Stimulated activated CD8-positive, alpha-beta memory T cell treated with anti-CD3 and anti-CD28 coated beads, Interleukin-7, amount 100 ng/mL, for 24 hours (primary cell): ENCODE data around the gene IQCM.

Experiments
- DNase-seq: peaks from one replicate; pipeline ENCODE4 v3.0.0-alpha.2; 2020; ENCODE audit warnings: low read depth

The IQCM gene, protein sequence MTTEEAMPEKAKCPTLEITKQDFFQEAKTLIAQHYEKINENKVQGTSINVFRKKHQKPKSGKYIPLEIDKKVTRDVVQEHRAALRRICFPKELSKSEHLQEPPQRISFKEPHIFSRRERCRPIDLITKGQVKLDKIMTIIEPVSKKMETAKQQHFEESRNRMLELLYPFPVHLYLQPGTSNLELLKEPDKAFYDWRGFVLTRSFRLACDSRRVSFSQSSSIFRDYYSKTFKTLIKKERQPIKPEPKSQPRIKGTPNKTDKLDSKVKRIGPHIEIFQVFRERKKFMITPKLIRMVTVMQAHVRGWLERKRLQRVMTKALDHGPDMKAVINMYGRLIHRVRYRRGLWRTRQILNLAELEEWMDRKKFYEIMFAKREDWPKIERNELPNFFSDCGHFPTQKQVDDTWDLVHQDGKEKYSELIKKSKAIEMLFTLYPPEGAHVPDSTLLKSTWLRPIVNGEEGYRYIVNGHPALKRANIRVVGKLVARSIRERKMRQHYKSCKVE

DNA sequence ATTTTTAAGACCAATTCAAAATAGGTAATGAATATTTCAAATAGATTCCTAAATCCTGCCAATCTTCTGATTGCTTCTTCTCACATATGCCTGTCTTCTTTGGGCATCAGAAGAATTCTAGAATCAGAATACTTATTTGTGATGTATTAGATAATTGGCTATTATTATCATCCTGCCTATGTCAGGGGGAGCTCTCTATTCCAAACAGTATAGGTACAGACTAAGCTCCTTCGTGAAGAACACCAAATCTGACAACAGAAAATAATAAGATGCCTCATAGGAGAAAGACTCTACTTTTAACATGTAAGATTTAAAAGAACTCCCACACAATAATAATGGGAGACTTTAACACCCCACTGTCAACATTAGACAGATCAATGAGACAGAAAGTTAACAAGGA lies at the start of gene IQCM:
Gene IQCM, minus strand, starts transcription at position 101 of the 400 bp plus-strand sequence. CDS start 73,152 bp downstream, outside the sequence.
- no peak for DNase-seq

DNA sequence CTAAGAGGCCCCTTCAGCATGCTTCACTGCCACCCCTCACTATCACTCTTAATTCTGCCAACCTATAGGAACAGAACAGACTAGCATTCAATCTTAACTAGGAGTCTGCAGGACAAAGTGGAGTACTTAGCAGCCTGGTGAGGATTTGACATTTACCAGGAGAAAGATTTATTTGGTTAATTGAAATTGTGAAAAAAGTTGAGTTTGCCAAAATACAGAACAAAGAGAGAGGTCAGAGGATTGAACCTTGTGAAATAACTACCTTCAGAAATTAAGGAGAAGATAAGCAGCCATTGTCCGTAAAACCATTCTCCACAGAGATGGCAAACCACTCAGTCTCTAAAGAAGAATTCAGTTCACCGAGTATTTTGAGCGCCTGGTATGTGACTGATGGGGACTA lies 41.8 kb upstream of the IQCM start:
- no peak for DNase-seq

DNA sequence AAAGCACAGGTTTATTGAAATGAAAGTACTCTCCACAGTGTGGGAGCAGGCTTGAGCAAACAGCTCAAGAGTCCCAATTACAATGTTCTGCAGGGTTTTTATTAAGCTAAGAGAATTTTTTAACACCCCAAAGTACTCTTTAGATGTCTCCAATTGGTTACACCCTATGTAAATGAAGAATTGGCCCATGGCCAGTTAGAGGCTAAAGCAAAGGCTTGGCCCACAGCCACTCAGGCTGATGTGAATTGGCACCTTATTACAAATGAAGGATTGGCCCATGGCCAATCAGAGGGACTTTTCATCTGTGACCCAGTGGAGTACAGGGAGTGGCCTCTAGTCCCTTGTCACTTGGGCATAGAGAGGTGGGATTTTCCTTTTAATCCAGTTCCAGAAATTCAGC lies 30.1 kb upstream of the IQCM start:
- no peak for DNase-seq

GRCh38 chr4:149841686-149842085 lies 26.0 kb upstream of the IQCM start:
- DNase-seq: no peak

DNA sequence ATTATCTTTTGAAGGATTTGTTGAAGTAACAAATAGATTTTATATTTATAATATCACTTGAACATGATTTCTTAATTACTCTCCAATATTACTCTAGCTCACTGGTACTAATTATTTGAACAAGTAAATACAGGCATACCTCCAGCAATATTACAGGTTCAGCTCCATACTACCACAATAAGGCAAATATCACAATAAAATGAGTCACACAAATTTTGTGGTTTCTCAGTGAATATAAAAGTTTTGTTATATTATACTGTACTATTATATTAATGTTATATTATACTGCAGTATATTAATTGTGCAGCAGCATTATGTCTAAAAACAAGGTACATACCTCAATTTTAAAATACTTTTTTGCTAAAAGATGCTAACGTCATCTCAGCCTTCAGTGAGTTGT lies 22.4 kb upstream of the IQCM start:
- DNase-seq: no peak

- no peak for DNase-seq
Observed at GRCh38 chr4:149836546-149836945, 20.9 kb upstream of the IQCM start.

DNA sequence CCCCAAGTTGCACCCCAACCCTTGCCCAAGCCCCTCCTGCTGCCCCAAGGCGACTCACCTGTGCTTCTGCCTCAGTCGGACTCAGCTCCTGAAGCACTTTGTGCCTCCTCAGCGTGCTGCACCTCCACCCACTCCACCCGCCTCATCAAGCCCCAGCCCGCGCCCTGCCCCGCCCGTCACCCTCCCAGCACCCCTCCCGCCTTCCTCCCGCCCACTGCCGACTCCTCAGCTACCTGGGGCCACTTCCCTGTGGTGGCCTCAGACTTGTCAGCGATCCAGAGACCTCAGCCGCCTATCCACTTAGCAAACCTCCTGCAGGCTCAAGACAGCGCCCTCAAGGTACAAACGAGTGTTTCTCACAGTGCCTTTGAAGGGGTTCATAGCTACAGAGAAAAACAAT lies 19.6 kb upstream of the IQCM start:
- DNase-seq: no peak

DNA sequence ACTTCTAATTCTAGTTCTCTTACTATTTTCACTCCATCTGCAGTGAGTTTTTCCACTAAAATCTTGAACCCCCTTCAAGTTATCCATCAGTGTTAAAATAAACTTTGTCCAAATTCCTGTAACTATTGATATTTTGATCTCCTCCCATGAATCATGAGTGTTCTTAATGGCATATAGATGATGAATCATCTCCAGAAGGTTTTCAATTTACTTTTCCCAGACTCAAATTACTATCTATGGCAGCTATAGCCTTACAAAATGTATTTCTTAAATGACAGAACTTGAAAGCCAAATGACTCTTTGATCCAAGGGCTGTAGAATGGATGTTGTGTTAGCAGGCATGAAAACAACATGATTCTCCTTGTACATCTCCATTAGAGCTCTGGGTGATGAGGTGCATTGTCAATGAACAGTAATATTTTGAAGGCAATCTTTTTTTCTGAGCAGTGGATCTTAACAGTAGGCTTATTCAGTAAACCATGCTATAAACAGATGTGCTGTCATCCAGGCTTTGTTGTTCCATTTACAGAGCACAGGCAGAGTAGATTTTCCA lies 16.1 kb upstream of the IQCM start:
- no peak for DNase-seq

DNA sequence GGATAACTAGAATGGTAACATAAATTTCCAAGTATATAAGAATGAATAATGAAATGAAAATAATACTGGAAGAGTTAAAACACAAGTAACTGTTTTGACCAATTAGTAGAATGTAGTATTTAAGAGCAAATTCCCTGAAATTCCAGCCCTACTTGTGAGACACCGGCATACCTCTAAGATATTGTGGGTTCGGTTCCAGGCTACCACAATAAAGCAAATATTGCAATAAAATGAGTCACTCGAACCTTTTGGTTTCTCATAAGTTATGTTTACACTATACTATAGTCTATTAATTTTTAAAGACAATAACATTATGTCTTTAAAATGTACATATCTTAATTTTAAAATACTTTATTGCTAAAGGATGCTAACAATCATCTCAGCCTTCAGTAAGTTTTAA lies 15.2 kb upstream of the IQCM start:
- DNase-seq: no peak

DNA sequence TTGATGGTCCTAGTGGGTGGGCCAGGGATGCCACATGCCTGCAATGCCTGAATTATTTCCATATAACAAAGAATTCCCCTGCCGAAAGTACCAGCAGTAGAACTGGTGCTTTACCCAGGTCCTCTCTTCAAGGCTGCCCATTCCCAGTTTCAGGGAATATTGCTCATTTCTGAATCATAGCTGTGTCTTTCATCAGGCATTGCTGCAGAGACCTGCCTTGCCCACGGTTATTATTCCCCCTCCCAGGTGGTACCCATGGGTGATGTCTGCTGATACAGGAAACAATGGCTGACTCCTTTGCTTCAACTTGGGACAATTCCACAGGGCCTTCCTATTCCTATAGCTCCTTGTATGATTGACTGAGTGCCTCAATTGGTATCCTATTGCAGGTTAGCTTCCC lies 9.7 kb upstream of the IQCM start:
- no peak for DNase-seq

GRCh38 chr4:149823769-149824221 lies 8.2 kb upstream of the IQCM start:
- no peak for DNase-seq

- DNase-seq: no peak
Observed at GRCh38 chr4:149801416-149801815, 14.2 kb downstream of the IQCM start.

GRCh38 chr4:149799546-149799945 lies 16.1 kb downstream of the IQCM start:
- no peak for DNase-seq

- DNase-seq: no peak
Observed at GRCh38 chr4:149796381-149796780, 19.3 kb downstream of the IQCM start.

DNA sequence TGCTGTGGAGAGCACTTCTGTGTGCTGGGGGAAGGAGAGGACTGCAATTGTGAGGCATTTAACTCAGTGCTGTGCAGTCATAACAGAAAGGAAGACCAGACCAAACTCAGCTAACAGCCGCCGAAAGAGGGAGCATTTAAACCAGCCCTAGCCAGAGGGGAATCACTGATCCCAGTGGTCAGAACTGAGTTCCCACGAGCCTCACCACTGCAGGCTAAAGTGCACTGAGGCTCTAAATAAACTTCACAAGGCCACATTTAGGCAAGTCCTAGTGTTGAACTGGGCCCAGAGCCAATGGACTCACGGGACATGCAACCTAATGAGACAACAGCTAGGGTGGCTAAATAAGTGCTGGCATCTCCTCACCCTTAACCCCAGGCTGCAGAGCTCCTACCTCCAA lies 20.4 kb downstream of the IQCM start:
- no peak for DNase-seq

DNA sequence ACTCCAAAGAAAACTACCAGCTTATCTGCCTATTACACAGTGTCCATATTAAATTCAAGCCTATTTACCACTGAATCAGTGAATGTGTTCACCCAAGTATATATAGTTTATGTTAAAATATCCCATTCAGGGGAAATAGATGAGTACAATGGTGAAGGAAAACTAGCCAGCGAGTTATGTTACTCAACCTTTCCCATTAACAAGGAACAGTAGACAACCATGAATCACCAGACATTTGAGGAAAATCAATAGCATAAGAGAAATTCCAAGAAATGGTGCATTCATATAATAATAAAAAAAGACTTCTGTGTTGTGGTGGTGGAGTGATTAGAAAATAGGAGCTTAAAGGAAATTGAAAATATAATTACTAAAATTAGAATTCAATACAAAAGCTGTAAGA lies 21.3 kb downstream of the IQCM start:
- no peak for DNase-seq

- DNase-seq: no peak
Observed at GRCh38 chr4:149793459-149793858, 22.2 kb downstream of the IQCM start.

GRCh38 chr4:149791851-149792250 lies 23.8 kb downstream of the IQCM start:
- DNase-seq: no peak

DNA sequence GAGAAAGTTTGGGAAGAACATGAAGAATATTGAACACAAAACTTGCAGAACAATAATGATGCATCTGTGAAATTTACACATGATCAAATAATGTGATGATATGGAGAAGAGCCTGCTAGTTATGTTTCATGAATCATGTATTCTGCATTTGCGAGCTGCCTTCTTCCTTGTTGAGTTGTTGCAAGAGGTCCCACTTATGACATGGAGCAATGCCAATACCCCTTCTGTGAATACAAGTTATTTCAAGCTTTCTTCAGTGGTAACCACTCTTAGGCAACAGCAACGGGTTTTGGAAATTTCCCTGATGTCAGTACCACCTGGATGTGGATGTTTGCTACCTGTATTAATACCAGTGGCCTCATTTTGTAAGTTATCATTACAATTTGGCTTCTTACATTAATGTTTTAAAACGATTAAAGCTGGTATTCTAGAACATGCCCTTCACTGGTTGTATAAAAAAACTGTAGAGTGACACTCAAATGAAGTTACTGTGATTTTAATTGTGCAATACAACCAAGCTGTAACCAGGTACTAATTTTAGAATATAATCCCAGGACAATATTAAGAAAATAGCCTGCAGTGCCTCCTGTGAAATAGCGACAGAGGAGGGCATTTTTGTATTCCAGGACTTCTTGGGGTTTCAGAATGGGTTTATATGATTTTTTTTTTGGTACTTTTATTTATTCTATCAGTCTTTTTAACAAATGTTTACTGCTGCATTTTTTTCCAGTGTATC lies 25.3 kb downstream of the IQCM start:
- DNase-seq: no peak

GRCh38 chr4:149788300-149788699 lies 27.3 kb downstream of the IQCM start:
- no peak for DNase-seq

DNA sequence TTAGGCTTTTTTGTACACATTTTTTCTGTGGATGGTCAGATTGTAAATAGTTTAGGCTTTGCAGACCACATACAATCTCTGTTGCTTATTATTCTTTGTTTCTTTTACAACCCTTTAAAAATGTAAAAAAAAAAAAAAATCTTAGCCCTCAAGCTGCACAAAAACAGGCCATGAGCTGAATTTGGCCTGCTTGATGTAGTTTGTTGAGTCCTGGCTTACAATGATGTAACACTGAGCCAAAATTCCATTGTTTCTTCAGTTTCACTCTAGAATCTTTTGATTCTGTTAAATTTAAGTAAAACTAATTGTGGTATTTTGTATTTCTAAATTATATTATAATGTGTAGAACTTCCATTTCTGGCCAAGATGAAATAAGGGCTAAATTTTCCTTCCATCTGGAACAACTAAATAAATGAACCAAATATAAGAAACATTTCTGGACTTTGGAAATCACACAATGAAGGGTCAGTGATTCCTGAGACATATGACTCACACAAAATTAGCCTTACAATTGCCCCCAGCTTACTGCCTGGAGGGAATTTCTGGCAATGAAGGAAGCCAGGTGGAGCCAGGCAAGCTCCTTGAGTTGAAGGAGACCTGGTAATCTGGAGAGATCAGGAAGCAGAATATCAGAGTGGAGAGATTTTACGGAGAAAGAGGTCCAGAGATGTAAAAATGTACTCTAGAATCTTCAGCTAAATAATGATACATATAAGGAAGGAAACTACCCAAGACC lies 29.8 kb downstream of the IQCM start:
- DNase-seq: no peak

GRCh38 chr4:149784018-149784417 lies 31.6 kb downstream of the IQCM start:
- DNase-seq: no peak
